Activated naive CD4-positive, alpha-beta T cell treated with Interleukin-2 at 50 U/mL for 16 hours (primary cell): ENCODE measurements around the gene MYOM1.

Experiments used
- DNase-seq: peaks from one replicate; pipeline ENCODE4 v3.0.0-alpha.2; 2020

The MYOM1 gene

GRCh38 chr18:3183103-3183717 is 36.6 kb downstream of the MYOM1 start:
- no peak for DNase-seq

GRCh38 chr18:3180325-3180724 is 39.4 kb downstream of the MYOM1 start:
- DNase-seq = no peak

GRCh38 chr18:3179430-3180089 is 40.2 kb downstream of the MYOM1 start:
- no peak for DNase-seq

GRCh38 chr18:3177902-3178687 is 41.7 kb downstream of the MYOM1 start:
- DNase-seq = no peak

GRCh38 chr18:3175195-3175758 is 44.5 kb downstream of the MYOM1 start:
- DNase-seq = no peak

GRCh38 chr18:3172097-3172496 is 47.7 kb downstream of the MYOM1 start:
- DNase-seq = no peak

- DNase-seq = no peak
Measured at GRCh38 chr18:3171631-3172030, 48.1 kb downstream of the MYOM1 start.

- DNase-seq = no peak
Measured at GRCh38 chr18:3170441-3171161, 49.2 kb downstream of the MYOM1 start.

GRCh38 chr18:3164381-3164780 is 55.4 kb downstream of the MYOM1 start:
- no peak for DNase-seq

- DNase-seq = no peak
Measured at GRCh38 chr18:3163968-3164367, 55.8 kb downstream of the MYOM1 start.

GRCh38 chr18:3162181-3162580 is 57.6 kb downstream of the MYOM1 start:
- DNase-seq = no peak

- DNase-seq = no peak
Measured at GRCh38 chr18:3159830-3160229, 59.9 kb downstream of the MYOM1 start.

GRCh38 chr18:3157606-3158005 is 62.2 kb downstream of the MYOM1 start:
- DNase-seq = no peak

GRCh38 chr18:3157086-3157485 is 62.7 kb downstream of the MYOM1 start:
- no peak for DNase-seq

GRCh38 chr18:3156325-3156640 is 63.5 kb downstream of the MYOM1 start:
- DNase-seq = no peak

- DNase-seq = no peak
Measured at GRCh38 chr18:3154214-3154613, 65.6 kb downstream of the MYOM1 start.

- DNase-seq = no peak
Measured at GRCh38 chr18:3153107-3153704, 66.6 kb downstream of the MYOM1 start.

- no peak for DNase-seq
Measured at GRCh38 chr18:3152294-3152693, 67.5 kb downstream of the MYOM1 start.

- no peak for DNase-seq
Measured at GRCh38 chr18:3151399-3152264, 68.1 kb downstream of the MYOM1 start.

GRCh38 chr18:3150688-3151087 is 69.1 kb downstream of the MYOM1 start:
- DNase-seq = no peak

GRCh38 chr18:3150274-3150673 is 69.5 kb downstream of the MYOM1 start:
- DNase-seq = no peak
